HL-60/S4 treated with retinoic acid at 250 ng/mL for 4 days and 3 days (cell line): Measurements from ENCODE around the gene TRIM37.

Source experiments
- in situ Hi-C: fragments of 300-500 bp; cut with MboI; formaldehyde crosslinking; loops from 2 replicates; pipeline ENCODE4 v1.7.0; 2022; ENCODE audit warnings: low sequenced_read_pairs

The TRIM37 gene

DNA sequence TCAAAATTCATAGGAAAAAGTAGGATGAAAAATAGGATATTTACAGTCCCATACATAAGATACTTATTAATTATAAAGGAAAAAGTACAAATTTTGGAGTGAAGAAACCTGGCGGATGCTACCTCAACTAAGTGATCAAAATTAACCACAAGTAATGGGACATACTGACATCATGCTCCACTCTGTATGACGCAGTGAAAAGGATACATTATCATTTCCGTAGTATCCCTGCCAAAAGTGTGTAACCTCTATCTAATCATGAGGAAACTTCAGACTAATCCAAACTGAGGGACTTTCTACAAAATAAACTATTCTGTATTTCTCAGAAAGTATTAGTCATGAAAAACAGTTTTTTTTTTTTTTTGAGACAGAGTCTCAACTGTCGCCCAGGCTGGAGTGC lies 60.5 kb downstream of the TRIM37 start:
- in situ Hi-C loops = no loop called here

DNA sequence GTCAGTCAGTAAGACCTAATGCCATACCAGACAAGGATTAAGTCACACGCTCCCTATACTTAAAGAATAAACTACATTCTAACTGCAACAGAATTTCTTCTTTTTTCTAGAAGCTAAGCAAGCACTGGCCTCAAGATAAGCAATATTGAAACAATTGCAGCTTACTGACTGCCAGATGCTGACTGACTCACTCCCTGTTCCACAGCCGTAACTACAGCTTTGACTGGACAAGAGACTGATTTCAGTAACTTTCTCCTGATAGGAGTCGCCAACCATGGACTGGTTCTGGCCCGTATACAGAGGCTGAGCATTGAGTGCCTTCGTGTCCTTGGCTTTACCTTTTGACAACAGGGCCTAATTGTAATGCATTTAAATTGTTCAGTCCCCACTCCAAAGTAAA lies 67.9 kb downstream of the TRIM37 start:
- in situ Hi-C loops = no loop called here

DNA sequence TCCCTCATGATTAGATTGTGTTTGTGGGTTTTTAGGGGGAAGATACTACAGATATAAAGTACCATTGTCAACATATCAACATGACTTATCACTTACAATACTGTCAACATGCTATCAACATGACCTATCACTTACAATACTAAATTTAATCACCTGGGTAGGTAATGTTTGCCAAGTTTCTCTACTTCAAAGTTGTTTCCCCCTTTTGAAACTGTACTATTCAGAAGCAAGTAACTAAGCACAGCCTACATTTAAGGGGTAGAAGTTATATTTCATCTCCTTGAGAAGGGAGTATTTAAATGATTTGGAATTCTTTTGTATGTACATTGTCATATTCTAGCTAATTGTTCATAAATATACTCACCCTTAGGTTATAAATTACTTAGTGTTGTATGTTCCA lies 68.7 kb downstream of the TRIM37 start:
- in situ Hi-C loops = no loop called here

DNA sequence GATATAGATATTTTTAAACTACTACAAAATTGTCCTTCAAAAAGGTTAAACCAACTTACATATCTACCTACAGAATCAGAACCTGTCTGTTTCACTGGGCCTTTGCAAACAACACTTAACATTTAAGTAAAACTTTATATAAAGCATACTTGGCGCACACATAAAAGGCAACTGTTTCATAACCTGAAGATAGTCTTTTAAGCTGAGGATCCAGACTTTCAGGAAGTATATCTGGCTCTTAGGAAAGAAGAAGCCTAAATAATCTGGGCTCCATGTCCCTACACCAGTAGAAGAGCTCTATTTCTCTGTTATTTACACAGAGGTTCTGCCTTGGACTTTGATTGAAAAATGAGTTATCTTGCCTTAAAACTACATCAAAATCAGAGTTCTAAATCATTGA lies 75.9 kb downstream of the TRIM37 start:
- in situ Hi-C loops = no loop called here

DNA sequence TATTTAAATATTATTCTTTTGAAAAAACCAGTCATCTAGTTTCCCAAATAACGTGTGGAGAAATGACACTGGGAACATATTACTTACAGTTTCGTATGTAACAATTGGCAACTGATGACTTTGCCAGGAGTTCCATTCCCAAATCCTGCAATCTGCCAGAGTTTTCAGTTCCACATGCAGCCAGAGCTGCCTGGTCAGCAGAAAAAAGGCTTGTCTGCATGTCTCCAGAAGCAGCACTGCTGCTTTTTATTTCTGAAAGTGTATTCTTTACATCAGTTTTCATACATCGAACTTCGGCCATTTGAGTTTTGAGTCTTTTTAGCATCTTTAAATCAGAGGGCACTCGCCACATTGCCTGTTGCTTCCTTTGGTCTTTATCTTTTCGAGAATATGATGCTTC lies 78.4 kb downstream of the TRIM37 start:
- in situ Hi-C loops = no loop called here

DNA sequence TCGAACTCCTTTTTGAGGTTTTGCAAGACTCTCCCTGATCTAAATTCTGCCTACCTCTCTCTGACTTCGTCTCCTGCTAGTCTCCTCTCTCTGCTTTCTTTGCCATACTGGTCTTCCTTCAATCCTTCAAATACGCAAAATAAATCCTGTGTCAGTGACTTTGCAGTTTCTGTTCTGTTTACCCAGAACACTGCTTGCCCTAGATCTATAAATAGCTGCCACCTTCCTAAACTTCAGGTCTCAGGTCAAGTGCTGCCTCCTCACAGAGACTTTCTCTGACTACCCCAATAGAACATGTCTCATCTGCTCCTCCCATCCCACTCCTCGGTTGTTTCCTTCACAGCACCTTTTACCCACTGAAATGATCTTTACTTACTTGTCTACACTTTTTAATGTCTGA lies 78.9 kb downstream of the TRIM37 start:
- in situ Hi-C loops = no loop called here

DNA sequence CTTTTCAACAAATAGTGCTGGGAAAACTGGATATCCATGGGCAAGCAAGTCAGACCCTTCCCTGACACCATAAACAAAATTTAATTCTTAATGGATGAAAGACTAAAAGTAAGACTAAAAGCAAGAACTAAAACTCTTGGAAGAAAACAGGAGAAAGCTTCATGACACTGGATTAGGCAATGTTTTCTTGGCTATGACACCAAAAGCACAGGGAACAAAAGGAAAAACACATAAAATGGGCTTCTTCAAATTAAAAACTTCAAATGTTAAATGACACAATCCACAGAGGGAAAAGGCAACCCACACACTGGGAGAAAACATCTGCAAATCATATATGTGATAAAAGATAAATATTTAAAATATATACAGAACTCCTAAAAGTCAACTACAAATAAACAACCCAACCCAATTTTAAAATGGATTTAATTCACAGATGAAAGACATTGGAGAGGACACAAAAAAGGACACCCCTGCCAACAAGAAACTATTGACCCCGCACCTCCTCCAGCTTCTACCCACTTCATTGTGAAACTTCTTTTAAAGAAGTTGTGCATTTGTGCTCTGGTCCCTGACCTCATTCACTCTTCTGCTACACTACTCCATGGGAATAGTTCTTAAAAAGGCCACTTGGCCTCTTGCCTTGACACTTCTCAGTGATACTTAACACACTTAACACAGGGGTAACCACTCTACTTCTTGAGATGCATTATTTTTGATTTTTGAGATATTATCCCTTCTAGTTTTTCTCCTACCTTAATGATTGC lies 80.3 kb downstream of the TRIM37 start:
- in situ Hi-C loops = no loop called here

DNA sequence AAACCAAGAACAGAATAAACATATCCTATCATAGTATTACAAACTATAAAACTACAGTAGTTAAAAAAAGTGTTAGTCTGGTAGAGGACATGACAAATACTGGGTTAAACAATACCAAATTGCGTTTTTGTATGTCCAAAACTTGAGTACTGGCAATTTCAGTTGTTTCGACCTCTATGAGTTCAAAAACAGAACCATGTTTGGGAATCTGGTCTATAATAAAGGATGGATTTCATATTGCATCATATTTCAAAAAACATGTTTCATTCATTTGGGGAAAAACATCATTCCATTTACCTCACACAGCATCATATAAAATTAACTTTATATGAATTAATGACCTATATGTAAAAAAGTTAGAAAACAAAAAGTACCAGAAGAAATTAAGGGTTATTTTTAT lies 81.8 kb downstream of the TRIM37 start:
- in situ Hi-C loops = loop anchor here (25.0 kb wide), 1 partner anchor 438 kb away; no protein-coding TSS in a partner anchor

DNA sequence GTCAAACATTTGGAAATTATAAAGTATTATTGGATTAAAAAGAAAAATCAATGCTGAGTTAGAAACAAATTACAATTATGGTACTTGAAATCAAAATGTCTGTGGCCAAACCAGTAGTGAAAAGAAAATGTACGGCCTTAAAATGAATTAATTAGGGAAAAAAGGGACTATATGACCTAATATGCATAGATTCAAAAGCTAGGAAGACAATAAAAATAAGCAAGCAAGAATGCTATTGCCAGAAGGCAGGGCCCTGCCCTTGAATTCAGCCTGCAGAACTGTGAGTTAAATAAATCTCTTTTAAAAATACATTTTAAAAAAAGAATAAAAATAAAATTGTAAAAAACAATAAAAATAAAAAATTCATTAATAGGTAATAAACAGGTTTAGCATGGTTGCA lies 88.7 kb downstream of the TRIM37 start:
- in situ Hi-C loops = loop anchor here (25.0 kb wide), 1 partner anchor 431 kb away; no protein-coding TSS in a partner anchor

DNA sequence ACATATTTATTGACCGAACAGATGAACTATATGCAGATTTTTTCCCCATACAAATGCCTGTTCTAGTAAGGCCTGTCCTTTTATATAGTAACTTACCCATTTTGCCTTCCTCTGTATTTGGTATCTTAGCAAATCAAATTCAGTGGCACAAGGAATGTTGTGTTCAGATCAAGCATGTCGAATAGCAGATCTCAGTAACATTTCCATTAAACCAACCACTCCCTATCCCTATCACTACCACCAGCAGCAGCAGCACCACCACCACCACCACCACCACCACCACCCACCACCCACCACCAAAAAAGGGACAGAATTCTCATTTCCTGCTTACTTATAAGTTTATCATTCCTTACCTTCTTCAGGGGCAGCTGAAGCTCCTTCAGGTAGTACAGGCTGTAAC lies 94.7 kb downstream of the TRIM37 start:
- in situ Hi-C loops = loop anchor here (25.0 kb wide), 1 partner anchor 425 kb away; no protein-coding TSS in a partner anchor

DNA sequence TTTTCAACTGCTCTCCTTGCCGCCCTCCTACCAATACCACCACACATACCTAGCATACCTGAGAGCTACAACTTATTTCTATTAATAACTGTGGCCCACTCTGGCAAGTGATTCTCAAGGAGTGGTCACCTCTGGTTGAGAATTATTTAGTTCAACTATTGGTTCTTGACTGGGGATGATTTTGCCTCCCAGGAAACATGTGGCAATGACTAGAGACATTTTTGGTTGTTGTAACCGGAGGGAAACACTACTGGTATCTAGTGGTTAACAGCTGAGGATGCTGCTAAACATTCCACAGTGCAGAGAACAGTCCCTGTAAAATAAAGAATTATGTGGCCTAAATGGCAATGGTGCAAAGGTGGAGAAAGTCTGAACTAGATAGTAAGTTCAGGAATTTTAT lies 96.7 kb downstream of the TRIM37 start:
- in situ Hi-C loops = loop anchor here (25.0 kb wide), 1 partner anchor 423 kb away; no protein-coding TSS in a partner anchor

DNA sequence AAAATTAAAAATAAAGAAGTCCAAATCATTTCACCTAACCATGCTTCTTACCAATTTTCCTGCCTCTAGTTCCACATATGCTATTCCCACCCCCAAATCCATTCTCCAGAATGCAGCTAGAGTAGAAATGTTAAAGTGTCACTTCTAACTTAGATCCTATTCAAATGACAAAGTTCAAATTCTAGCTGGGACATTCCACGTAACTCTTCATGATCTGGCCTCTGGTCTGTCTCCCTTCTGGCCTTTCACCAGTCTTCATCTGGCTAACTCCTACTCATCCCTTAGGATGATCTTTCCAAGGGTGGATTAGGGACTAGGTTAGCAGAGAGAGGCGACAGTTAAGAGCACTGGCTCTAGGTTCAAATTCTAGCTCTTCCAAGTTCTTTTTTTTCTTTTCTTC lies 97.9 kb downstream of the TRIM37 start:
- in situ Hi-C loops = loop anchor here (10.0 to 25.0 kb wide), 2 partner anchors 421 to 484 kb away; no protein-coding TSS in a partner anchor

DNA sequence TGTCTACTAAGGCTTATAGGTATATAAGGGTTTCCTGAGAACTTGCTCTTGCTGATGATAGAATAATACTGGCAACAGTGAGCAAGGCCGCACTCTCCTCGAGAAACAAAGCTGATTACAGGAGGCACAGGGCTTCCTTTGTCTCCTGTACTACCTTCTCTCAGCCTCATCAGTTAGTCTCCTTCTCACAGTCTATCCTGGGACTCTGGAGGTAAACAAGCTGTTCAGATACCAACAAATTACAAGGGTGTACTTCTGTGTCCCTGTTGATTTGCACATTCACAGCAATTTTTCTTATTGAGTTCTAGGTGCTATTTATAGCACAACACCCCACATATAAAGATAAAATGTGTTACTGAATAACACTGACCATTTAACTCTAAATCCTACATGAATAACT lies 98.7 kb downstream of the TRIM37 start:
- in situ Hi-C loops = loop anchor here (10.0 to 25.0 kb wide), 2 partner anchors 421 to 483 kb away; no protein-coding TSS in a partner anchor

DNA sequence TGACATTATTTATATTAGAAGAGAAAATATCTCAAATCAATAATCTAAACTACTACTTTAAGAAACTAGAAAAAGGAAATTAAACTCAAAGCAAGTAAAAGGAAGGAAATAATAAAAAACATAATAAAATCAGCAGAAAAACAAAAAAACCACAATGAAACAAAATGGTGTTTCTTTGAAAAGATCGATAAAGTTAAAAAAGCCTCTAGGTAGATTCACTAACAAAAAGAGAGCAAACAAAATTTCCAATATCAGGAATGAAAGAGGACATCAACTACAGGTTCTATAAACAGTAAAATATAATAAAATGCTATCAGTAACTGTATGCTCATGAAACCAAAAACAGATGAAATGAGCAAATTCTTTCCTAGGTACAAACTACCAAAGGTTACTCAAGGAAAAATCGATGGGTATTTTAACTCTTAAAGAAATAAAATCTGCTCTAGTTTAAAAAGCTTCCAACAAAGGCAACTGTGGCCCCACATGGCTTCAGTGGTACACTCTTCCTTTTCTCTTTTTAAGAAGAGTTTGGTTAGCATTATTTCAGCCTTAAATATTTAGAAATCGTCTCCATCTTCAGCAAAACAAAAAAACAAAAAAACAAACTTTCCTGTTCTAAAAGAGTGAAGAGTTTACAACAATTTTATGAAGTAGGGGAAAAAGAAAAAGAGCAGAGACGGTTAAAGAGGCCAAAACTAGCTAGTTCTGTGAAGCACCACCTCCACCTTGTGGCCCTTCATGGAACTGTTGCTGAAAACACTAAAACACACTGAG lies 102.2 kb downstream of the TRIM37 start:
- in situ Hi-C loops = loop anchor here (10.0 to 25.0 kb wide), 2 partner anchors 417 to 480 kb away; no protein-coding TSS in a partner anchor

DNA sequence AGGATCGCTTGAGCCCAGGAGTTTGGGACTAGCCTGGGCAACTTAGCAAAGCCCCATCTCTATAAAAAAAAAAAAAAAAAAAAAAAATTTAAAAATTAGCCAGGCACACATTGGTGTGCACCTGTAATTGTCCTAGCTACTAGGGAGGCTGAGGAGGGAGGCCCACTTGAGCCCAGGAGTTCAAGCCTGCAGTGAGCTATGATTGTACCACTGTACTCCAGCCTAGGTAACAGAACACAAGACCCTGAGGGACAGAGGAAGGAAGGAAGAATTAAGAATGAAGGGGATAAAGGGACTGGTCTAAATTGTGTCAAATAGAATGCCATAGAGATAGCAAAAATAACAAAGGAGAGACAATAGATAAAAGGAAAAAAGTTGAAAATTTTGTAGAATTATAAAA lies 102.8 kb downstream of the TRIM37 start:
- in situ Hi-C loops = loop anchor here (10.0 to 25.0 kb wide), 2 partner anchors 417 to 479 kb away; no protein-coding TSS in a partner anchor

DNA sequence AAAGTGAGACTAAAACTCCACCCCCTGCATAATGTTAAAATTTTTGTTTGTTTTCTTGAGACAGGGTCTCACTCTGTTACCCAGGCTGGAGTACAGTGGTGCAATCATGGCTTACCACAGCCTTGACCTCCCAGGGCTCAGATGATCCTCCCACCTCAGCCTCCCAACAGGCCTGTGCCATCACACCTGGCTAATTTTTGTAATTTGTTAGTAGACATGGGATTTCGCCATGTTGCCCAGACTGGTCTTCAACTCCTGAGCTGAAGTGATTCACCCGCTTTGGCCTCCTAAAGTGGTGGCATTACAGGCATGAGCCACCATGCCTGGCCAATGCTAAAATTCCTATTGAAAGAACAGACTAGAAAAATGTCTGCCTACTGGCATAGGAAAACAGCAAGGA lies 103.8 kb downstream of the TRIM37 start:
- in situ Hi-C loops = loop anchor here (10.0 to 25.0 kb wide), 2 partner anchors 416 to 478 kb away; no protein-coding TSS in a partner anchor

DNA sequence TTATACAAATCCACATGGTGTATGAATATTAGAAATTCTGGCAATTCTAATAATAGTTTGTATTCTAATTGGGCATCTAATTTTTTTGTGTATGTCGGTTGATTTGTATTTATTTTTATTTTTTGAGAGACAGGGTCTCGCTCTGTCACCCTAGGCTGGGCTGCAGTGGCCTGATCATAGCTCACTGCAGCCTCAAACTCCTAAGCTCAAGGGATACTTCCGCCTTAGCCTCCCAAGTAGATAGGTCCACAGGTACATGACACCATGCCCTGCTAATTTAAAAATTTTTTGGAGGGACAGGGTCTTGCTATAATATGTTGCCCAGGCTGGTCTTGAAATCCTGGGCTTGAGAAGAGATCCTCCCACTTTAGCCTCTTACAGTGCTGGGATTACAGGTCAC lies 104.6 kb downstream of the TRIM37 start:
- in situ Hi-C loops = loop anchor here (10.0 to 25.0 kb wide), 2 partner anchors 415 to 477 kb away; no protein-coding TSS in a partner anchor

DNA sequence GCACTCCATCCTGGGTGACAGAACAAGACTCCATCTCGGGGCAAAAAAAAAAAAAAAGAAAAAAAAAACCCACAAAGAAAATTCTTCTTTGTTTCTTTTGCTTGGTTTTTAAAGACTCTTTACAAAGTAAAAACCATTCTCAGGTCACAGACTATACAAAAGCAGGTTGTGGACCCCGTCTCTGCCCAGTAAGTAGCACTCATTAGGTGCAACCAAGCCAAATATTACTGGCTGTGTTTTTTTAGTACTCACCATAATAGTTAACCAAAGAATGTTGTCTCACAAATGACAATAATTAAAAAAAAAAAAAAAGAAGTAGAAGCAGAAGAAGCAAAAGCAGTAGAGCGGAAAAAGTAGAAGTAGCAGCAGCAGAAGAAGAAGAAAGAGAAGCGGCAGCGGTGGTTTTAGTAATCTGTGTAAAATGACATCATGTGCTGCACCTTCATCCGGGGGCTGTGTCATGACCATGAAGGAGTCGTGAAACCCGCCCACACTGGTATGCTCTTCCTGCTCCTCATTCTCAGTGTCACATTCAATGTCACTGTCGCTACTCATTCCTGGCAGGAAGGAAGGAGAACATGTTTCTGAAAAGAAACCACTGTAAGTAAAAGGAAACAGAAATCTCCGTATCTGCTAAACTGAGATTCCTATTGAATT lies 105.4 kb downstream of the TRIM37 start:
- in situ Hi-C loops = loop anchor here (10.0 to 25.0 kb wide), 2 partner anchors 414 to 476 kb away; no protein-coding TSS in a partner anchor

DNA sequence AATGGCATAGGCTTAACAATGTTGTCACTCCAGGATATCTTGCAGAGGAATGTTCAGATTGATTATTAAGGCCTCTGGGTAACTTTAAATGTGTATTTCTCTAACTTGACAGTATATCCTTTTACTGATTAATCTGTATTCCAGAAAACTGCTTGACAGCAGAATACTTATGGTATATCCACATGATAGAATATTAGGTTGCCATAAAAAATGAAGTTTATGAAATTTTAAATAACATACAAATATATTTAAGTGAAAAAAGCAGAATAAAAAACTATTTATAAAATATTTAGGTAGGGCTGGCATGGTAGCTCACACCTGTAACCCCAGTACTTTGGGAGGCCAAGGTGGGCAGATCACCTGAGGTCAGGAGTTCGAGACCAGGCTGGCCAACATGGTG lies 106.7 kb downstream of the TRIM37 start:
- in situ Hi-C loops = loop anchor here (10.0 to 25.0 kb wide), 2 partner anchors 413 to 475 kb away; no protein-coding TSS in a partner anchor

DNA sequence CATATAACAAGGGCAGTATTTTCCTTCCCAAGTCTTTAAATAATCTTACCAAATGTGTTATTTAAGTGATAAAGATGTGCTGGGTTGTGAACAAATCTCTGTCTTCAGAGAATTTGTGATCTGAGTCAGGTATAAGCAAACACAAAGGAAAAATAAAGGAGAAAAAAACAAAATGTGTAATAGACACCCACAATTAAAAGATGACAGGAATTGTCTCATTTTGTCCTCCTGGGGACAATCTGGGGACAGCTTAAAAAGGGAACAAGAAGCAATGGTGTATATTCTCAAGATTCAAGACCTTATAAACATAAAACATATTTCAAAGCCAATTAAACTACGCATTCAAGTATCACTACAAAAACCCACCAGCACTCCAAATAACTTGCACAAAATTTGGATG lies 107.2 kb downstream of the TRIM37 start:
- in situ Hi-C loops = loop anchor here (10.0 kb wide), 1 partner anchor 285 kb away; no protein-coding TSS in a partner anchor

DNA sequence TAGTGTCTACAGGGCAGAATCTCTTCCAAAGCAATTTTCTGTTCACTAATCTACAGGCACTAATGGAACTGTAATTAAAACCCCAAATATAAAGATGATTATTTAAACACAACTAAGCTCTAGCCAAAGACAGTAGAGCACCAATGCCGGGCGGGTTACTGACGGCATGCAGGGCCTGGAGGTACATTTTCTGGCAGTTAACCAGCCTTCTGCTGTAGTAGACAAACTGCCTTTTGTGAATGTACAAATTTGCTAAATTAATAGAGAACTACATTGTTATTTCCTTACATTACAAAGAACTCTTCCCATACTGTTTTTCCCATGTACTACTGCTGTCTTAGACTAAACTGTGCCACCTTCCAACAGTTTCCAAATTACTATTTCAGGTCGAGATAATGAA lies 107.8 kb downstream of the TRIM37 start:
- in situ Hi-C loops = loop anchor here (10.0 kb wide), 1 partner anchor 284 kb away; no protein-coding TSS in a partner anchor
